IMR-90 (cell line): Measurements from ENCODE around the gene B3GNT9. TPM values are rescaled to one million over a fixed set of nuclear protein-coding genes. Genes with fewer than 3 reads are reported as not detected.

Experiments
- ATAC-seq: fragments of 200-7000 bp; cut with Tn5 transposase; 2 replicates; pipeline ENCODE4 v1.9.1; 2020; ENCODE audit warnings: low read depth, mild to moderate bottlenecking, moderate library complexity
- BruUV-seq: library from RNA; stranded (reverse); fragments of 400-500 nt; replicated peaks from 2 replicates; lab custom pipeline; 2021; lab: Mats Ljungman, UMichigan
- CTCF ChIA-PET: fragments of 300-600 bp; formaldehyde crosslinking; extraction: SDS; loops from one replicate; lab custom pipeline; 2021; ENCODE audit warnings: antibody characterized with exemption; lab: Yijun Ruan, JAX
- POLR2A ChIA-PET: fragments of 300-600 bp; sonication (Branson Sonifier 250); formaldehyde crosslinking; loops from one replicate; lab custom pipeline; 2022; ENCODE audit warnings: antibody characterized with exemption; ENCODE audit not compliant: unreplicated experiment; lab: Charles Lee
- DNase-seq: peaks from one replicate; pipeline ENCODE4 v3.0.0; 2013
- H2AFZ ChIP-seq: replicated peaks from 2 replicates; pipeline ENCODE3; 2013; ENCODE audit warnings: low read length, mild to moderate bottlenecking; ENCODE audit not compliant: poor library complexity
- H2AK5ac ChIP-seq: 2 replicates; pipeline ENCODE4 v1.6.1; 2013; ENCODE audit warnings: low read depth, low read length, inconsistent platforms
- H2AK9ac ChIP-seq: replicated peaks from 2 replicates; pipeline ENCODE3; 2013; ENCODE audit warnings: mild to moderate bottlenecking, low read depth, low read length, moderate library complexity; ENCODE audit not compliant: poor library complexity
- H2BK120ac ChIP-seq: 2 replicates; pipeline ENCODE4 v1.6.1; 2013; ENCODE audit warnings: low read depth, low read length, inconsistent platforms
- H2BK15ac ChIP-seq: 3 replicates; pipeline ENCODE4 v1.6.1; 2013; ENCODE audit warnings: low read depth, low read length, inconsistent platforms
- H2BK20ac ChIP-seq: 2 replicates; pipeline ENCODE4 v1.6.1; 2013; ENCODE audit warnings: low read depth, mild to moderate bottlenecking, inconsistent platforms, low read length, moderate library complexity
- H2BK5ac ChIP-seq: 2 replicates; pipeline ENCODE4 v1.6.1; 2013; ENCODE audit warnings: mild to moderate bottlenecking, low read depth, low read length, inconsistent platforms; ENCODE audit not compliant: poor library complexity, severe bottlenecking
- H3K14ac ChIP-seq: replicated peaks from 2 replicates; pipeline ENCODE4 v1.6.1; 2013; ENCODE audit warnings: low read depth, low read length, inconsistent platforms
- H3K18ac ChIP-seq: 2 replicates; pipeline ENCODE4 v1.6.1; 2013; ENCODE audit warnings: low read depth, low read length, control low read depth
- H3K23ac ChIP-seq: 2 replicates; pipeline ENCODE4 v1.6.1; 2013; ENCODE audit warnings: low read depth, low read length, inconsistent platforms
- H3K27ac ChIP-seq: 2 replicates; pipeline ENCODE4 v1.5.1; 2013; ENCODE audit warnings: mild to moderate bottlenecking, control low read depth, low read length; ENCODE audit not compliant: insufficient read depth
- H3K27me3 ChIP-seq: 2 replicates; pipeline ENCODE4 v1.6.1; 2013; ENCODE audit warnings: low read length; ENCODE audit not compliant: control insufficient read depth, insufficient read depth
- H3K36me3 ChIP-seq: 2 replicates; pipeline ENCODE4 v1.6.1; 2013; ENCODE audit warnings: low read length, mixed read lengths; ENCODE audit not compliant: control insufficient read depth, insufficient read depth
- H3K4ac ChIP-seq: 2 replicates; pipeline ENCODE4 v1.6.1; 2013; ENCODE audit warnings: low read depth, low read length, inconsistent platforms
- H3K4me1 ChIP-seq: 2 replicates; pipeline ENCODE4 v1.6.1; 2013; ENCODE audit warnings: low read length, mixed read lengths; ENCODE audit not compliant: control insufficient read depth, insufficient read depth
- H3K4me2 ChIP-seq: 2 replicates; pipeline ENCODE4 v1.6.1; 2013; ENCODE audit warnings: low read depth, mild to moderate bottlenecking, control low read depth, low read length, moderate library complexity
- H3K4me3 ChIP-seq: 2 replicates; pipeline ENCODE4 v1.5.1; 2013; ENCODE audit warnings: low read depth, mild to moderate bottlenecking, control low read depth, low read length, moderate library complexity; ENCODE audit not compliant: insufficient read depth
- H3K56ac ChIP-seq: 2 replicates; pipeline ENCODE4 v1.6.1; 2013; ENCODE audit warnings: low read length, inconsistent platforms; ENCODE audit not compliant: insufficient read depth; ENCODE audit errors: extremely low read depth
- H3K79me1 ChIP-seq, 2 experiments: 2 replicates each; pipeline ENCODE4 v1.6.1; 2013; ENCODE audit warnings: low read length in 2 of 2, inconsistent platforms in 1 of 2, low read depth in 1 of 2
- H3K9ac ChIP-seq: 2 replicates; pipeline ENCODE4 v1.6.1; 2013; ENCODE audit warnings: low read depth, low read length, control low read depth
- H3K9me1 ChIP-seq: 2 replicates; pipeline ENCODE4 v1.6.1; 2013; ENCODE audit warnings: low read length, inconsistent platforms; ENCODE audit not compliant: insufficient read depth
- H3K9me3 ChIP-seq: 2 replicates; pipeline ENCODE4 v1.6.1; 2013; ENCODE audit warnings: low read length; ENCODE audit not compliant: control insufficient read depth, insufficient read depth
- H4K20me1 ChIP-seq: 2 replicates; pipeline ENCODE4 v1.6.1; 2013; ENCODE audit warnings: low read length, inconsistent platforms; ENCODE audit not compliant: insufficient read depth
- H4K5ac ChIP-seq: 2 replicates; pipeline ENCODE4 v1.6.1; 2013; ENCODE audit warnings: mild to moderate bottlenecking, low read depth, low read length, control low read depth
- H4K8ac ChIP-seq, 2 experiments: 2 replicates each; pipeline ENCODE4 v1.6.1; 2013; ENCODE audit warnings: low read depth in 2 of 2, low read length in 2 of 2, control low read depth in 1 of 2, inconsistent platforms in 1 of 2
- H4K91ac ChIP-seq: 2 replicates; pipeline ENCODE4 v1.6.1; 2013; ENCODE audit warnings: low read depth, low read length, inconsistent platforms; ENCODE audit not compliant: insufficient read depth
- RAD21 ChIP-seq: IDR thresholded peaks from 2 replicates; pipeline ENCODE4 v1.6.1; 2012; ENCODE audit warnings: low read length, improper control_type of control experiment
- WGBS, 2 experiments: methylation state at CpG; one replicate each; pipeline versions ENCODE4 v1.1.5 to v1.1.7; 2013; ENCODE audit warnings: missing lambda C conversion rate in 2 of 2; ENCODE audit not compliant: insufficient read length in 1 of 2; ENCODE audit errors: extremely low coverage in 2 of 2; 5-methylcytosine and 5-hydroxymethylcytosine counted together
- dilution Hi-C: fragments of 300-500 bp; cut with HindIII; formaldehyde crosslinking; loops from one replicate; pipeline ENCODE4 v1.14.3; 2018; ENCODE audit warnings: low sequenced_read_pairs; ENCODE audit not compliant: unreplicated experiment
- in situ Hi-C: fragments of 300-500 bp; cut with MboI; formaldehyde crosslinking; loops from 3 replicates; pipeline ENCODE4 v1.14.3; 2019; ENCODE audit warnings: low sequenced_read_pairs, inconsistent platforms, mixed read lengths
- intact Hi-C: fragments of 100-400 bp; cut with micrococcal nuclease; formaldehyde crosslinking; loops from 2 replicates; pipeline ENCODE4 v1.10.0; 2022
- polyA plus RNA-seq, 3 experiments: library from polyadenylated mRNA; depleted of rRNA; stranded (reverse); fragments of >200 nt; gene quantifications; 2 replicates each; pipeline ENCODE4 v1.2.3, GENCODE V29; 2012; ENCODE audit warnings: low replicate concordance in 1 of 3
- total RNA-seq: library from RNA; depleted of rRNA; stranded (reverse); fragments of >200 nt; gene quantifications from 2 replicates; pipeline ENCODE4 v1.2.3, GENCODE V29; 2012
- TF ChIP-seq, protein P1 (sequence below): conservative IDR thresholded peaks from 2 replicates; pipeline ENCODE4 v1.5.1; 2012; ENCODE audit warnings: mild to moderate bottlenecking, low read depth, low read length, improper control_type of control experiment

The B3GNT9 gene
- total and polyA plus RNA-seq, 2 of the 4 experiments (the other 2 are of a cell fraction): 5.0 to 12.0 TPM

DNA sequence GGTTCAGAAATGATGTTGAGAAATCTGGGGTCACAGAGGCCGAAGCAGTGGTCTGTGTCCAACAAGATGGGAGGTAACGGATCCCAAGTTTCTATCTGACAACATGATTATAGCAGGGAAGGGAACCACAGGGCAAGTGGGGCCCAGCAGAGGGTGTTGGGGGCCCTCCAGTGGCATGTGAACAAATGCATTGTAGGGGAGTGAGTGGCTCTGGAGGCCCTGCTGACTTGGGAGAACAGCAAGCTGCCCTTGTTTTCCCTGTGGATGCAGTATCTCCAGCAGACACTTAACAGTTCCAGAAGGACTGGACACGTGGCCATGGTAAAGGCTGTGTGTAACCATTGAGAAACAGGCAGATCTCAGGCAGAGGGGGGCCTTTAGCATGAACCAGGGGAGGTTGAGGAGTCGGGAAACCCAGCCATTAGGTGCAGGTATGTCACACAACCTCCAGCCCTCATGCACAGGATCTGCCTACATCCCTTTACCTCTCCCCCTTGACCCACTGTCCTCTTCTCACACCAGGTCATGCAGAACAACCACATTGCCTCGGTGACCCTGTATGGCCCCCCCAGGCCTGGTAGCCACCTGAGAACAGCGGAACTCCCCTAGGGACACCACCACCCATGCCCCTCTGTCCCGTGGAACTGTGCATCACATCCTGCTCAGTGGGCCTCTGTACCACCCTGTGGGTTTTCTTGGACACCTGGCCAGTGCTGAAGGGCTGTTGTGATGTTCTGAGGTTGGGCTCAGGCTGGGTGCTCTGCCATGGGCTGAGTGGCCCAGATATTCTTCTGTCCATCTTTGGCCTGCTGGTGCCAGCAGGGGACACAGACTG is 4.1 kb downstream of the B3GNT9 start:
- dilution Hi-C loops: no loop called here
- TF ChIP-seq RAD21: peak; percentile 16; the same call in 1 of the 2 replicates
- TF ChIP-seq, protein P1, sequence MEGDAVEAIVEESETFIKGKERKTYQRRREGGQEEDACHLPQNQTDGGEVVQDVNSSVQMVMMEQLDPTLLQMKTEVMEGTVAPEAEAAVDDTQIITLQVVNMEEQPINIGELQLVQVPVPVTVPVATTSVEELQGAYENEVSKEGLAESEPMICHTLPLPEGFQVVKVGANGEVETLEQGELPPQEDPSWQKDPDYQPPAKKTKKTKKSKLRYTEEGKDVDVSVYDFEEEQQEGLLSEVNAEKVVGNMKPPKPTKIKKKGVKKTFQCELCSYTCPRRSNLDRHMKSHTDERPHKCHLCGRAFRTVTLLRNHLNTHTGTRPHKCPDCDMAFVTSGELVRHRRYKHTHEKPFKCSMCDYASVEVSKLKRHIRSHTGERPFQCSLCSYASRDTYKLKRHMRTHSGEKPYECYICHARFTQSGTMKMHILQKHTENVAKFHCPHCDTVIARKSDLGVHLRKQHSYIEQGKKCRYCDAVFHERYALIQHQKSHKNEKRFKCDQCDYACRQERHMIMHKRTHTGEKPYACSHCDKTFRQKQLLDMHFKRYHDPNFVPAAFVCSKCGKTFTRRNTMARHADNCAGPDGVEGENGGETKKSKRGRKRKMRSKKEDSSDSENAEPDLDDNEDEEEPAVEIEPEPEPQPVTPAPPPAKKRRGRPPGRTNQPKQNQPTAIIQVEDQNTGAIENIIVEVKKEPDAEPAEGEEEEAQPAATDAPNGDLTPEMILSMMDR: no peak
- no peak overlapping the region for H3K18ac ChIP-seq
- no peak overlapping the region for H2BK5ac ChIP-seq
- no peak overlapping the region for H2AK5ac ChIP-seq
- no peaks in the 10 kb centered on the region for H3K27me3 ChIP-seq
- H3K36me3 ChIP-seq: peaks cover 64% of the 10 kb centered on the region
- no peak overlapping the region for H2BK20ac ChIP-seq
- peaks cover 0 to 30% of the 10 kb centered on the region in 2 experiments; a peak in 2 of 4 replicates for H3K79me1 ChIP-seq
- ChIA-PET CTCF (no interaction called here), POLR2A (no interaction called here)
- H4K8ac ChIP-seq: no peak overlapping the region
- no peak overlapping the region for H2AFZ ChIP-seq
- no TSS peak for BruUV-seq
- no peak overlapping the region for H3K4me2 ChIP-seq
- no peak overlapping the region for H4K5ac ChIP-seq
- H2BK120ac ChIP-seq: no peak overlapping the region
- H3K23ac ChIP-seq: no peak overlapping the region
- peak overlapping the region; percentile 48 for H2AK9ac ChIP-seq
- no peak overlapping the region for H2BK15ac ChIP-seq
- H3K9ac ChIP-seq: no peak overlapping the region
- DNase-seq (no peak), ATAC-seq (no peak)
- no peak overlapping the region for H3K56ac ChIP-seq
- in situ Hi-C loops: no loop called here
- peaks cover 7% of the 10 kb centered on the region; the same call in 1 of the 2 replicates for H4K20me1 ChIP-seq
- peaks cover 4% of the 10 kb centered on the region; the same call in 1 of the 2 replicates for H3K9me1 ChIP-seq
- H3K14ac ChIP-seq: no peak overlapping the region
- H3K9me3 ChIP-seq: no peaks in the 10 kb centered on the region
- no peak overlapping the region for H3K4ac ChIP-seq
- 100% methylated on average over 2 of the region's 7 CpGs; no CpG with 5 or more reads in 1 of the 2 experiments for WGBS, 2 experiments
- H3K4me3 ChIP-seq: no peak overlapping the region
- peaks cover 5% of the 10 kb centered on the region; the same call in 1 of the 2 replicates for H3K4me1 ChIP-seq
- no peak overlapping the region for H4K91ac ChIP-seq
- H3K27ac ChIP-seq: no peak overlapping the region
- intact Hi-C loops: no loop called here
